Inflammatory macrophage treated with lipopolysaccharide for 1 hour (primary cell): ENCODE measurements around the gene RAMP3.

Experiments used
- DNase-seq, 2 donors: peaks; one replicate each; pipeline ENCODE4 v3.0.0-alpha.2; 2020 to 2022

Gene RAMP3

GRCh38 chr7:45225311-45225947 is 67.8 kb downstream of the RAMP3 start:
- no peak for DNase-seq

DNA sequence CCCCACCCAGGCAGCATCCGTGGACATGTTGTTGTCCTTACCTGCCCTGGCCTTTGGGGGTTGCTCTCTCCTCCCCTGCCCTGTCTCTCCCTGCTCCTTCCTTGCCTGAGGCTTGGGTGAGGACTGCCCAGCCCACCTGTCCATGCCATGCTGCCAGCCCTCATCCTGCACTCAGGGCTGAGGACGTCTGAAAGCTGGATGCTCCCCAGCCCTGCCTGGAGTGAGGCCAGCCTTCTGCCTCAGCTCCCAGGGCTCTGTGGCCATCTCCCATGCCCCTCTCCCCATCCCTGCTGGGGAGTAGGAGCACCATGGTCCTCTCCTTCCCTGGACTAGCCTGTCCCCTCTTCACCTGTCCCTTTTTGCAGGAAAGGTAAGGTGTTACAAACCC is 68.4 kb downstream of the RAMP3 start:
- no peak for DNase-seq

- no peak for DNase-seq
Observed at GRCh38 chr7:45229156-45229920, 71.7 kb downstream of the RAMP3 start.

- no peak for DNase-seq
Observed at GRCh38 chr7:45230083-45230482, 72.5 kb downstream of the RAMP3 start.

DNA sequence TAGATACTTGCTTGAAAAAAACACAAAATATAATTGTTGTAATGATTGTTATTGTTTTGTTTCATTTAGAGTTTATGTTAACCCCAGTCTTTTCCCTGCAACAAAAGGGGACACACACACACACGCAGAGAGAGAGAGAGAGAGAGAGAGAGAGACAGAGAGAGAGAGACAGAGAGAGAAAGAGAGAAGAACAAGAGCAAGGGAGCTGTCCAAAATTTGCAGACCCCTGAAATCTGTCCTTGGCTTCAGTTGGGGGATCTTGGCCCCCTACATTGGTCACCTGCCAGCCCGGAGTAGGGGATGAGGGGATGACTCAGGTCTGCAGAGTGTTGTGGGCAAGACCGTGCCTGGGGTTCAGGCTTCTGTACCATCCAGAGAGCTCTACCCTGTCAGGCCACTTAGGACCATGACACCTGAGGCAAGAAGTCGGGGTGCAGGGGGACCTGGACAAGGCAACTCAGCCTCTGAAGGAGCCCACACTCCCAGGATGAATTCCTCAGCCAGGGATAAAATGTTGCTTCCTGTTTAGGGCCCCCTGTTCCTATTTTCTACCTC is 73.1 kb downstream of the RAMP3 start:
- DNase-seq: no peak

DNA sequence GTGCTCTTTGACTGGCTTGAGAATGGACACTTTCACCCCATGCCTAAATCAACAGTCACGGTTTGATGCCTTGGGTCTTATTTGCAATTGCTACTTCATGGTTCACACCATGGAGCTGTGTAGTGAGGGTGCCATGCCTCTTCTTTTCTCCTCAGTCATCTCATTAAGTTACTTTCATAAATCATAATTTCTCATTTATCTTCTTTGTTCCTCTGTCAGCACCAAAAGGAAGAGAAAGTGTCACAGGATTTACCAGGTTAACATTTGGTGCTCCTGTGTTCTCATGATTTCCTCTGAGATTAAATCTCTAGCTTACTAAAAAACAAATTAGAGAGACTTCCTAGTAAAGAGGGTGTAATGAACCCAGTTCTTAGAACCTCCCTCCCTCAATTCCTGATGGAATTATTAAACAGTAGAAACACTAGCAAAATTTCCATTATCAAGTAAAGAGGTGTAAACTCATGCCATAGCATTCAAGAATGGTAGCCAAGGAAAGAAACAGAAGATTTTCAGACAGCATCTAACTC is 75.7 kb downstream of the RAMP3 start:
- no peak for DNase-seq
